ENCODE data around the gene CHST9. TPM values are rescaled to one million over a fixed set of nuclear protein-coding genes. Genes with fewer than 3 reads are reported as not detected.

Gene CHST9
- total and polyA plus RNA-seq, 2 experiments from 2014 or later = 9.8 to 32.7 TPM

DNA sequence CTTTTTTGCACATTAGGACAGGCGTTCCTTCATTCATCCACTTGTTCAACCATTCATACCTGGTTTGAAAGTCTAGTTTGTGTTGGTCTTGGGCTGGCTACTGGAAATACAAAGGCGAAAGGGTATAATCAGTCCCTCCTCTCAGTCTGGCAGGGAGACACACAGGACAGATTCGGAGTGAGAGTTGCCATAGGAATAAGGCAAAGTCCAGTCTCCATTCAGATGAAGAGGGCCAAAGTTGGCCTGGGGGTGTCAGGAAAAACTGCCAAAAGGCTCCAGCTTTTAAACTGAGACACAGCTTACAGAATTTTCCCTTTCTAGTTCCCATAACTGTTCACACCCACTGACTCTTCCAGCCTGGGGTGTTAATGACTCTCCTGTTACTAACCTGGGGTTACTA lies 223.3 kb downstream of the CHST9 start:
- Histone ChIP-seq H3K79me2 (no peaks in the 10 kb centered on the region), H4K20me1 (ENCODE audit: insufficient read depth, poor library complexity, severe bottlenecking) (no peaks in the 10 kb centered on the region), H3K9me2 (replicated peaks; ENCODE audit: insufficient read depth) (no peaks in the 10 kb centered on the region), H3K4me3 (no peak overlapping the region), H2AFZ (no peak overlapping the region), H3K4me2 (no peak overlapping the region), H3K36me3 (replicated peaks; ENCODE audit: insufficient read depth, low read depth) (no peaks in the 10 kb centered on the region), H3K4me1 (ENCODE audit: insufficient read depth) (no peaks in the 10 kb centered on the region), H3K27me3 (no peaks in the 10 kb centered on the region), H3K27ac (no peak overlapping the region), H3K9me3 (ENCODE audit: low read depth) (no peaks in the 10 kb centered on the region)
- WGBS (ENCODE audit: low lambda C conversion rate, missing lambda C conversion rate) = 83% methylated on average over 3 of the region's 3 CpGs
- TF ChIP-seq, protein P1, sequence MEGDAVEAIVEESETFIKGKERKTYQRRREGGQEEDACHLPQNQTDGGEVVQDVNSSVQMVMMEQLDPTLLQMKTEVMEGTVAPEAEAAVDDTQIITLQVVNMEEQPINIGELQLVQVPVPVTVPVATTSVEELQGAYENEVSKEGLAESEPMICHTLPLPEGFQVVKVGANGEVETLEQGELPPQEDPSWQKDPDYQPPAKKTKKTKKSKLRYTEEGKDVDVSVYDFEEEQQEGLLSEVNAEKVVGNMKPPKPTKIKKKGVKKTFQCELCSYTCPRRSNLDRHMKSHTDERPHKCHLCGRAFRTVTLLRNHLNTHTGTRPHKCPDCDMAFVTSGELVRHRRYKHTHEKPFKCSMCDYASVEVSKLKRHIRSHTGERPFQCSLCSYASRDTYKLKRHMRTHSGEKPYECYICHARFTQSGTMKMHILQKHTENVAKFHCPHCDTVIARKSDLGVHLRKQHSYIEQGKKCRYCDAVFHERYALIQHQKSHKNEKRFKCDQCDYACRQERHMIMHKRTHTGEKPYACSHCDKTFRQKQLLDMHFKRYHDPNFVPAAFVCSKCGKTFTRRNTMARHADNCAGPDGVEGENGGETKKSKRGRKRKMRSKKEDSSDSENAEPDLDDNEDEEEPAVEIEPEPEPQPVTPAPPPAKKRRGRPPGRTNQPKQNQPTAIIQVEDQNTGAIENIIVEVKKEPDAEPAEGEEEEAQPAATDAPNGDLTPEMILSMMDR (IDR thresholded peaks at IDR 0.05; ENCODE audit: poor library complexity) = no peak
- TF ChIP-seq EZH2 (IDR thresholded peaks at IDR 0.05; ENCODE audit: borderline replicate concordance) (no peak), EZH2phosphoT487 (IDR thresholded peaks at IDR 0.05; ENCODE audit: low read depth, severe bottlenecking, unreplicated experiment) (no peak)
- DNase-seq (ENCODE audit: low spot score) = no peak

DNA sequence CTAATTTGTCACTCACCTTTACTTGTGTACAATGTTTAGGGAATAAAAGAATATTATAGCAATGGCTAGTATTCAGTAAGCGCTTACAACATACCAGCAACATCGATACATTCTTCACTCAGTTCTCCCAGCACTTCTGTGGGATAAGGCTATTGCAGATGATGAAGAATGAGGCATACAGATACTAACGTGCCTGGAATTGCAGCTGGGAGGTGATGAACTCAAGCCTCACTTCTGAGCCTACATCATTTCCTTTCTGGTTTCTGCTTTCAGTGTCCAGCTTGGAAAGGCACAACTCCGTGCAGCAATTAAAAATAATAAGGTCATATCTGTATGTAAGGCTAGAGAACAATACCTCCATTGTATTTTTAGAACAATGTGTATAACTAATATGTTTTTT lies 224.2 kb downstream of the CHST9 start:
- 83% methylated on average over 4 of the region's 4 CpGs for WGBS (ENCODE audit: low lambda C conversion rate, missing lambda C conversion rate)
- no peaks in the 10 kb centered on the region for H3K27me3 ChIP-seq

DNA sequence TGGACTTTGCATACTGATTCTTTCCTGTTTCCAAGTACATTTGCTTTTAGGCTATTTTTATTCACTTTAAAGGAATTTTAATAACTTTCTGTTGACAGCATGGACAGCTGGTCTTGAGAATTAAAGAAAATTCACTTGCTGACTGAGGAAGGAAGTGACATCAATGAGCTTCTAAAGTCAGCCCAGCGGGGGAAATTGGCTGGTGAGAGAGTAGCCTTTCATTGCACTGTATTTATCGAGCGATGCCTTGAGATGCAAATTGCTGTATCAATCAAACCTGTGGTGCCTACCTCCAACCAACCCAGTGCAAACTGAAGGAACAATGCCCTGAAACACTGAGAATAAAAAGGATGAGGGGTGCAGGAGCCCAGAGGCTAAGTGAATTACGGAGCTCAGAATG lies 228.2 kb downstream of the CHST9 start:
- no peak for DNase-seq (ENCODE audit: low spot score)

More for the DNA sequence above, 224.2 kb downstream of the CHST9 start:
- no peak for DNase-seq (ENCODE audit: low spot score)
- Histone ChIP-seq H3K9me3 (ENCODE audit: low read depth) (no peaks in the 10 kb centered on the region), H3K4me1 (ENCODE audit: insufficient read depth) (no peaks in the 10 kb centered on the region), H3K36me3 (replicated peaks; ENCODE audit: insufficient read depth, low read depth) (no peaks in the 10 kb centered on the region), H4K20me1 (ENCODE audit: insufficient read depth, poor library complexity, severe bottlenecking) (no peaks in the 10 kb centered on the region), H3K4me2 (no peak overlapping the region), H3K27ac (no peak overlapping the region), H2AFZ (no peak overlapping the region), H3K9me2 (replicated peaks; ENCODE audit: insufficient read depth) (no peaks in the 10 kb centered on the region), H3K4me3 (no peak overlapping the region), H3K79me2 (no peaks in the 10 kb centered on the region)
- TF ChIP-seq, protein P1 (IDR thresholded peaks at IDR 0.05; ENCODE audit: poor library complexity) = no peak
- TF ChIP-seq EZH2phosphoT487 (IDR thresholded peaks at IDR 0.05; ENCODE audit: low read depth, severe bottlenecking, unreplicated experiment) (no peak), EZH2 (IDR thresholded peaks at IDR 0.05; ENCODE audit: borderline replicate concordance) (no peak)

More for the DNA sequence above, 228.2 kb downstream of the CHST9 start:
- Histone ChIP-seq H3K27me3 (no peaks in the 10 kb centered on the region), H3K9me3 (ENCODE audit: low read depth) (no peaks in the 10 kb centered on the region), H3K9me2 (replicated peaks; ENCODE audit: insufficient read depth) (no peaks in the 10 kb centered on the region), H3K36me3 (replicated peaks; ENCODE audit: insufficient read depth, low read depth) (no peaks in the 10 kb centered on the region), H3K4me1 (ENCODE audit: insufficient read depth) (no peaks in the 10 kb centered on the region), H4K20me1 (ENCODE audit: insufficient read depth, poor library complexity, severe bottlenecking) (no peaks in the 10 kb centered on the region), H2AFZ (no peak overlapping the region), H3K79me2 (no peaks in the 10 kb centered on the region), H3K4me3 (no peak overlapping the region), H3K27ac (no peak overlapping the region), H3K4me2 (no peak overlapping the region)
- 47% methylated on average over 4 of the region's 4 CpGs for WGBS (ENCODE audit: low lambda C conversion rate, missing lambda C conversion rate)
- no peak for TF ChIP-seq EZH2 (IDR thresholded peaks at IDR 0.05; ENCODE audit: borderline replicate concordance)
- TF ChIP-seq EZH2phosphoT487 (IDR thresholded peaks at IDR 0.05; ENCODE audit: low read depth, severe bottlenecking, unreplicated experiment) = no peak
- TF ChIP-seq, protein P1 (IDR thresholded peaks at IDR 0.05; ENCODE audit: poor library complexity) = no peak

All from hepatocyte (in vitro differentiated cells).